ENCODE data around the gene FXYD5. TPM values are rescaled to one million over a fixed set of nuclear protein-coding genes. Genes with fewer than 3 reads are reported as not detected.
A peak's percentile ranks its signal among the peaks of the same experiment; 100 is the strongest.

Gene FXYD5
- total and polyA plus RNA-seq, 9 of the 15 experiments (the other 6 are each of a cell fraction or from before 2014, with no cell fraction given), result 104 to 537 (median 174) TPM

DNA sequence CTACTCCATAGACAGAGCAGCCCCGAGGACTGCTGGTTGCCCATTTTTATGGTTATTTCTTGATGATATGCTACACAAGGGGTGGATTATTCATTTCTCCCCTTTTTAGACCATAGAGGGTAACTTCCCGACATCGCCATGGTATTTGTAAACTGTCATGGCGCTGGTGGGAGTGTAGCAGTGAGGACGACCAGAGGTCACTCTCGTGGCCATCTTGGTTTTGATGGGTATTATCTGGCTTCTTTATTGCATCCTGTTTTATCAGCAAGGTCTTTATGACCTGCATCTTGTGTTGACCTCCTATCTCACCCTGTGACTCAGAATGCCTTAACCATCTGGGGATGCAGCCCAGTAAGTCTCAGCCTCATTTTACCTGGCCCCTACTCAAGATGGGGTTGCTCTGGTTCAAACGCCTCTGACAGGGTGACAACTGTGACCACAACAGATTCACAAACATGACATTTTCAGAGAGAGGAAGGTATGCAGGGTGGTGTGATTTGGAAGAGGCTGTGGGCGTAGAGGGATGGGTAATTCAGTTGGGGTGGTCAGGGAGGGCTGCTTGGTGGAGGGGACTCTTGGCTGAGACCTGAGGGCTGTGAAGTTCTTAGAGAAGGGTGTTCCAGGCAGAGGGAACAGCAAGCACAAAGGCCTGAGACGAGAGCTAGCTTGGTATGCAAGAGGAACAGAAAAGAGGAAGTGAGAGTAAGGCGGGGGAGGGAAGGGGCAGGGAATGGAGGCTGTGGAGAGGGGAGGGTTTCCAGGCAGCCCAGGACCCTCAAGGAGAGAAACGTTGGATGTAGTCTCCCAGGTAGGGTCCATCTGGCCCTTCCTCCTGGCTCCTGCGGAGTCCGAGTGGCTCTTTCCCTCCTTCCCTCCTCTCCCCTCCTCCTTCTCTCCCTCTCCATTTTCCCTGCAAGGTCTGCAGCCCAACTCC, 50.5 kb downstream of the FXYD5 start (continued):
- TF ChIP-seq, protein P1, sequence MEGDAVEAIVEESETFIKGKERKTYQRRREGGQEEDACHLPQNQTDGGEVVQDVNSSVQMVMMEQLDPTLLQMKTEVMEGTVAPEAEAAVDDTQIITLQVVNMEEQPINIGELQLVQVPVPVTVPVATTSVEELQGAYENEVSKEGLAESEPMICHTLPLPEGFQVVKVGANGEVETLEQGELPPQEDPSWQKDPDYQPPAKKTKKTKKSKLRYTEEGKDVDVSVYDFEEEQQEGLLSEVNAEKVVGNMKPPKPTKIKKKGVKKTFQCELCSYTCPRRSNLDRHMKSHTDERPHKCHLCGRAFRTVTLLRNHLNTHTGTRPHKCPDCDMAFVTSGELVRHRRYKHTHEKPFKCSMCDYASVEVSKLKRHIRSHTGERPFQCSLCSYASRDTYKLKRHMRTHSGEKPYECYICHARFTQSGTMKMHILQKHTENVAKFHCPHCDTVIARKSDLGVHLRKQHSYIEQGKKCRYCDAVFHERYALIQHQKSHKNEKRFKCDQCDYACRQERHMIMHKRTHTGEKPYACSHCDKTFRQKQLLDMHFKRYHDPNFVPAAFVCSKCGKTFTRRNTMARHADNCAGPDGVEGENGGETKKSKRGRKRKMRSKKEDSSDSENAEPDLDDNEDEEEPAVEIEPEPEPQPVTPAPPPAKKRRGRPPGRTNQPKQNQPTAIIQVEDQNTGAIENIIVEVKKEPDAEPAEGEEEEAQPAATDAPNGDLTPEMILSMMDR (IDR thresholded peaks at IDR 0.05 in 2 of 3, conservative IDR thresholded peaks at IDR 0.05 in 1 of 3; ENCODE audit: insufficient read depth in 2 of 3, low read depth in 1 of 3, low read length in 3 of 3), result no peak
- TF ChIP-seq SMARCA5 (IDR thresholded peaks at IDR 0.05) (peak; percentile 99), HNRNPLL (IDR thresholded peaks at IDR 0.05; ENCODE audit: low read depth, low read length, poor library complexity, severe bottlenecking) (no peak), CREB1 (IDR thresholded peaks at IDR 0.05) (no peak; the same call in 1 of the 2 replicates), CREB1 (CRISPR knock-in tag; IDR thresholded peaks at IDR 0.05) (no peak), PTBP1 (IDR thresholded peaks at IDR 0.05; ENCODE audit: low read depth, low read length) (no peak), WHSC1 (IDR thresholded peaks at IDR 0.05; ENCODE audit: low read length) (no peak), TEAD2 (tag; IDR thresholded peaks at IDR 0.05) (peak; percentile 92), RBFOX2 (IDR thresholded peaks at IDR 0.05; ENCODE audit: low read depth, low read length) (no peak), MYC (IDR thresholded peaks at IDR 0.05; ENCODE audit: low read depth, low read length) (no peak), MYC (CRISPR knock-in tag; IDR thresholded peaks at IDR 0.05; ENCODE audit: borderline replicate concordance, low read depth) (peak; percentile 97), BCOR (IDR thresholded peaks at IDR 0.05) (peak; percentile 97), POU5F1 (IDR thresholded peaks at IDR 0.05; ENCODE audit: borderline replicate concordance, low read depth, low read length, partially characterized antibody) (no peak), RFX7 (CRISPR knock-in tag; IDR thresholded peaks at IDR 0.05) (peak; percentile 83; the same call in 1 of the 2 replicates), ELF2 (CRISPR knock-in tag; IDR thresholded peaks at IDR 0.05) (peak; percentile 85), ZNF444 (CRISPR knock-in tag; IDR thresholded peaks at IDR 0.05) (peak; percentile 83), MAZ (CRISPR knock-in tag; conservative IDR thresholded peaks at IDR 0.05 in 1 of 2, IDR thresholded peaks at IDR 0.05 in 1 of 2) (peak; percentile 55 to 91; a peak in 3 of 4 replicates), ZFP1 (CRISPR knock-in tag; IDR thresholded peaks at IDR 0.05) (peak; percentile 62), CBFB (CRISPR knock-in tag; IDR thresholded peaks at IDR 0.05) (no peak), FOXA3 (CRISPR knock-in tag; conservative IDR thresholded peaks at IDR 0.05 in 1 of 2, IDR thresholded peaks at IDR 0.05 in 1 of 2) (peak in 1 of 2 experiments; percentile 47; a peak in 2 of 4 replicates), EHMT2 (IDR thresholded peaks at IDR 0.05) (peak; percentile 79; the same call in 1 of the 2 replicates), RUNX1 (IDR thresholded peaks at IDR 0.05; ENCODE audit: low read depth) (no peak), FOXK1 (CRISPR knock-in tag; IDR thresholded peaks at IDR 0.05; ENCODE audit: borderline replicate concordance) (no peak)
- TF ChIP-seq, protein P2, sequence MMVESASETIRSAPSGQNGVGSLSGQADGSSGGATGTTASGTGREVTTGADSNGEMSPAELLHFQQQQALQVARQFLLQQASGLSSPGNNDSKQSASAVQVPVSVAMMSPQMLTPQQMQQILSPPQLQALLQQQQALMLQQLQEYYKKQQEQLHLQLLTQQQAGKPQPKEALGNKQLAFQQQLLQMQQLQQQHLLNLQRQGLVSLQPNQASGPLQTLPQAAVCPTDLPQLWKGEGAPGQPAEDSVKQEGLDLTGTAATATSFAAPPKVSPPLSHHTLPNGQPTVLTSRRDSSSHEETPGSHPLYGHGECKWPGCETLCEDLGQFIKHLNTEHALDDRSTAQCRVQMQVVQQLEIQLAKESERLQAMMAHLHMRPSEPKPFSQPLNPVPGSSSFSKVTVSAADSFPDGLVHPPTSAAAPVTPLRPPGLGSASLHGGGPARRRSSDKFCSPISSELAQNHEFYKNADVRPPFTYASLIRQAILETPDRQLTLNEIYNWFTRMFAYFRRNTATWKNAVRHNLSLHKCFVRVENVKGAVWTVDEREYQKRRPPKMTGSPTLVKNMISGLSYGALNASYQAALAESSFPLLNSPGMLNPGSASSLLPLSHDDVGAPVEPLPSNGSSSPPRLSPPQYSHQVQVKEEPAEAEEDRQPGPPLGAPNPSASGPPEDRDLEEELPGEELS (CRISPR knock-in tag; IDR thresholded peaks at IDR 0.05; ENCODE audit: borderline replicate concordance), result peak; percentile 29; the same call in 1 of the 2 replicates
